Esophagus muscularis mucosa (tissue), 4 donors: ENCODE data around the gene LPCAT2.

Experiments
- CTCF ChIP-seq, 3 experiments: fragments of 200-600 bp in 2 of 3; fragments of 450-650 bp in 1 of 3; sonication (generic) in 2 of 3; IDR thresholded peaks; one replicate each; pipeline ENCODE4 v1.5.1; 2017 to 2019; ENCODE audit warnings: antibody characterized with exemption in 3 of 3, mild to moderate bottlenecking in 2 of 3, moderate library complexity in 1 of 3
- EP300 ChIP-seq: sonication (generic); formaldehyde crosslinking; IDR thresholded peaks from one replicate; pipeline ENCODE4 v1.6.1; 2017; ENCODE audit warnings: antibody characterized with exemption
- POLR2AphosphoS5 ChIP-seq, 2 donors: sonication (generic); formaldehyde crosslinking; IDR thresholded peaks; one replicate each; pipeline ENCODE4 v1.6.1; 2017; ENCODE audit warnings: antibody characterized with exemption in 2 of 2

- TF ChIP-seq CTCF (IDR thresholded peaks at IDR 0.05) (peak; percentile 100), POLR2AphosphoS5 (IDR thresholded peaks at IDR 0.05) (peak in 1 of 2 donors; percentile 48), EP300 (no peak)
Observed at GRCh38 chr16:55465077-55465896, 43.6 kb upstream of the LPCAT2 start.
